ENCODE data around the gene TAOK2. TPM values are rescaled to one million over a fixed set of nuclear protein-coding genes. Genes with fewer than 3 reads are reported as not detected.

TAOK2 gene
- total and polyA plus RNA-seq, 2 of the 13 experiments (the other 11 are each of a cell fraction or from before 2014, with no cell fraction given), result 17.4 to 43.2 TPM

DNA sequence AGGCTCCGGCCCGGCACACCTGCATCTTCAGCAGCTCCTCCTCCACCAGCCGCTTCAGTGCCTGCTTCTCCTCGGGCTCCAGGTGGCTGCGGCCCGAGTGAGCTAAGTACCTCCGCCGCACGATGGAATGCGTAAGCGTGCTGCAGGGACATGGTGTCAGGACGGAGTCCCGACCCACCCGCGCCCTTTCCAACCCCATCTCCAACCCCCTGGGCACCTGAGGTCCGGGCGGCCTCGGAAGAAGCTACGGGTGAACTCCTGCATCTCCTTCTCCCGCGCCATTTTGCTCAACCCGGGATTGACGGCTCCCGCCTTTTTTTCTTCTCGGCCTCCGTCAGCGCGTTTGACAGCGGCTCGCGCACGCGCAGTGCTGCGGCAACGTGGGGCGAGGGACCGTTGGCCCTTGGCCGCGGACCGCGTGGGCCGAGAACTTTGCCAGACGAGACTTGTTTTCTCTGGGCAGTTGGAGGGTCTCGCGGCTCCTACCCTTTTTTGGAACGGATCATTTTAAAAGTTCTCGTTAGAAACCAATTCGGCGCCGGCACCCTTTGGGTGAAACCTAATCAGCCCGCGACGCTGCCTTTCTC, 21.7 kb downstream of the TAOK2 start, which contains the start of gene HIRIP3 (continued):
- TF ChIP-seq, protein P1, sequence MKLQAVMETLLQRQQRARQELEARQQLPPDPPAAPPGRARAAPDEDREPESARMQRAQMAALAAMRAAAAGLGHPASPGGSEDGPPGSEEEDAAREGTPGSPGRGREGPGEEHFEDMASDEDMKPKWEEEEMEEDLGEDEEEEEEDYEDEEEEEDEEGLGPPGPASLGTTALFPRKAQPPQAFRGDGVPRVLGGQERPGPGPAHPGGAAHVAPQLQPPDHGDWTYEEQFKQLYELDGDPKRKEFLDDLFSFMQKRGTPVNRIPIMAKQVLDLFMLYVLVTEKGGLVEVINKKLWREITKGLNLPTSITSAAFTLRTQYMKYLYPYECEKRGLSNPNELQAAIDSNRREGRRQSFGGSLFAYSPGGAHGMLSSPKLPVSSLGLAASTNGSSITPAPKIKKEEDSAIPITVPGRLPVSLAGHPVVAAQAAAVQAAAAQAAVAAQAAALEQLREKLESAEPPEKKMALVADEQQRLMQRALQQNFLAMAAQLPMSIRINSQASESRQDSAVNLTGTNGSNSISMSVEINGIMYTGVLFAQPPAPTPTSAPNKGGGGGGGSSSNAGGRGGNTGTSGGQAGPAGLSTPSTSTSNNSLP (IDR thresholded peaks at IDR 0.05; ENCODE audit: low read depth, low read length), result no peak
- TF ChIP-seq POLR2AphosphoS2 (IDR thresholded peaks at IDR 0.05; ENCODE audit: low read depth, low read length) (peak; percentile 14; the same call in 1 of the 2 replicates), TCF7 (IDR thresholded peaks at IDR 0.05; ENCODE audit: low read depth) (no peak), ZNF781 (CRISPR knock-in tag; IDR thresholded peaks at IDR 0.05; ENCODE audit: borderline replicate concordance, not compliant biosample characterization) (peak; percentile 94), MEIS1 (CRISPR knock-in tag; IDR thresholded peaks at IDR 0.05; ENCODE audit: borderline replicate concordance) (no peak), IKZF1 (IDR thresholded peaks at IDR 0.05) (no peak), SMAD1 (CRISPR knock-in tag; IDR thresholded peaks at IDR 0.05; ENCODE audit: borderline replicate concordance, low read depth) (no peak), ZNF20 (CRISPR knock-in tag; IDR thresholded peaks at IDR 0.05) (no peak), RFX1 (IDR thresholded peaks at IDR 0.05) (no peak), PCBP2 (optimal IDR thresholded peaks at IDR 0.05; ENCODE audit: low read depth, low read length, poor library complexity, severe bottlenecking) (no peak)
- TF ChIP-seq, protein P2, sequence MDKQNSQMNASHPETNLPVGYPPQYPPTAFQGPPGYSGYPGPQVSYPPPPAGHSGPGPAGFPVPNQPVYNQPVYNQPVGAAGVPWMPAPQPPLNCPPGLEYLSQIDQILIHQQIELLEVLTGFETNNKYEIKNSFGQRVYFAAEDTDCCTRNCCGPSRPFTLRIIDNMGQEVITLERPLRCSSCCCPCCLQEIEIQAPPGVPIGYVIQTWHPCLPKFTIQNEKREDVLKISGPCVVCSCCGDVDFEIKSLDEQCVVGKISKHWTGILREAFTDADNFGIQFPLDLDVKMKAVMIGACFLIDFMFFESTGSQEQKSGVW (CRISPR knock-in tag; IDR thresholded peaks at IDR 0.05; ENCODE audit: borderline replicate concordance), result 0 out of 2 replicates have a peak, but pooled peaks have one; percentile 94
- TF ChIP-seq, protein P3, sequence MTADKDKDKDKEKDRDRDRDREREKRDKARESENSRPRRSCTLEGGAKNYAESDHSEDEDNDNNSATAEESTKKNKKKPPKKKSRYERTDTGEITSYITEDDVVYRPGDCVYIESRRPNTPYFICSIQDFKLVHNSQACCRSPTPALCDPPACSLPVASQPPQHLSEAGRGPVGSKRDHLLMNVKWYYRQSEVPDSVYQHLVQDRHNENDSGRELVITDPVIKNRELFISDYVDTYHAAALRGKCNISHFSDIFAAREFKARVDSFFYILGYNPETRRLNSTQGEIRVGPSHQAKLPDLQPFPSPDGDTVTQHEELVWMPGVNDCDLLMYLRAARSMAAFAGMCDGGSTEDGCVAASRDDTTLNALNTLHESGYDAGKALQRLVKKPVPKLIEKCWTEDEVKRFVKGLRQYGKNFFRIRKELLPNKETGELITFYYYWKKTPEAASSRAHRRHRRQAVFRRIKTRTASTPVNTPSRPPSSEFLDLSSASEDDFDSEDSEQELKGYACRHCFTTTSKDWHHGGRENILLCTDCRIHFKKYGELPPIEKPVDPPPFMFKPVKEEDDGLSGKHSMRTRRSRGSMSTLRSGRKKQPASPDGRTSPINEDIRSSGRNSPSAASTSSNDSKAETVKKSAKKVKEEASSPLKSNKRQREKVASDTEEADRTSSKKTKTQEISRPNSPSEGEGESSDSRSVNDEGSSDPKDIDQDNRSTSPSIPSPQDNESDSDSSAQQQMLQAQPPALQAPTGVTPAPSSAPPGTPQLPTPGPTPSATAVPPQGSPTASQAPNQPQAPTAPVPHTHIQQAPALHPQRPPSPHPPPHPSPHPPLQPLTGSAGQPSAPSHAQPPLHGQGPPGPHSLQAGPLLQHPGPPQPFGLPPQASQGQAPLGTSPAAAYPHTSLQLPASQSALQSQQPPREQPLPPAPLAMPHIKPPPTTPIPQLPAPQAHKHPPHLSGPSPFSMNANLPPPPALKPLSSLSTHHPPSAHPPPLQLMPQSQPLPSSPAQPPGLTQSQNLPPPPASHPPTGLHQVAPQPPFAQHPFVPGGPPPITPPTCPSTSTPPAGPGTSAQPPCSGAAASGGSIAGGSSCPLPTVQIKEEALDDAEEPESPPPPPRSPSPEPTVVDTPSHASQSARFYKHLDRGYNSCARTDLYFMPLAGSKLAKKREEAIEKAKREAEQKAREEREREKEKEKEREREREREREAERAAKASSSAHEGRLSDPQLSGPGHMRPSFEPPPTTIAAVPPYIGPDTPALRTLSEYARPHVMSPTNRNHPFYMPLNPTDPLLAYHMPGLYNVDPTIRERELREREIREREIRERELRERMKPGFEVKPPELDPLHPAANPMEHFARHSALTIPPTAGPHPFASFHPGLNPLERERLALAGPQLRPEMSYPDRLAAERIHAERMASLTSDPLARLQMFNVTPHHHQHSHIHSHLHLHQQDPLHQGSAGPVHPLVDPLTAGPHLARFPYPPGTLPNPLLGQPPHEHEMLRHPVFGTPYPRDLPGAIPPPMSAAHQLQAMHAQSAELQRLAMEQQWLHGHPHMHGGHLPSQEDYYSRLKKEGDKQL (CRISPR knock-in tag; IDR thresholded peaks at IDR 0.05; ENCODE audit: low read depth), result no peak
- TF ChIP-seq, protein P4, sequence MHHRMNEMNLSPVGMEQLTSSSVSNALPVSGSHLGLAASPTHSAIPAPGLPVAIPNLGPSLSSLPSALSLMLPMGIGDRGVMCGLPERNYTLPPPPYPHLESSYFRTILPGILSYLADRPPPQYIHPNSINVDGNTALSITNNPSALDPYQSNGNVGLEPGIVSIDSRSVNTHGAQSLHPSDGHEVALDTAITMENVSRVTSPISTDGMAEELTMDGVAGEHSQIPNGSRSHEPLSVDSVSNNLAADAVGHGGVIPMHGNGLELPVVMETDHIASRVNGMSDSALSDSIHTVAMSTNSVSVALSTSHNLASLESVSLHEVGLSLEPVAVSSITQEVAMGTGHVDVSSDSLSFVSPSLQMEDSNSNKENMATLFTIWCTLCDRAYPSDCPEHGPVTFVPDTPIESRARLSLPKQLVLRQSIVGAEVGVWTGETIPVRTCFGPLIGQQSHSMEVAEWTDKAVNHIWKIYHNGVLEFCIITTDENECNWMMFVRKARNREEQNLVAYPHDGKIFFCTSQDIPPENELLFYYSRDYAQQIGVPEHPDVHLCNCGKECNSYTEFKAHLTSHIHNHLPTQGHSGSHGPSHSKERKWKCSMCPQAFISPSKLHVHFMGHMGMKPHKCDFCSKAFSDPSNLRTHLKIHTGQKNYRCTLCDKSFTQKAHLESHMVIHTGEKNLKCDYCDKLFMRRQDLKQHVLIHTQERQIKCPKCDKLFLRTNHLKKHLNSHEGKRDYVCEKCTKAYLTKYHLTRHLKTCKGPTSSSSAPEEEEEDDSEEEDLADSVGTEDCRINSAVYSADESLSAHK (CRISPR knock-in tag; IDR thresholded peaks at IDR 0.05; ENCODE audit: borderline replicate concordance), result no peak
- TF ChIP-seq, protein P5, sequence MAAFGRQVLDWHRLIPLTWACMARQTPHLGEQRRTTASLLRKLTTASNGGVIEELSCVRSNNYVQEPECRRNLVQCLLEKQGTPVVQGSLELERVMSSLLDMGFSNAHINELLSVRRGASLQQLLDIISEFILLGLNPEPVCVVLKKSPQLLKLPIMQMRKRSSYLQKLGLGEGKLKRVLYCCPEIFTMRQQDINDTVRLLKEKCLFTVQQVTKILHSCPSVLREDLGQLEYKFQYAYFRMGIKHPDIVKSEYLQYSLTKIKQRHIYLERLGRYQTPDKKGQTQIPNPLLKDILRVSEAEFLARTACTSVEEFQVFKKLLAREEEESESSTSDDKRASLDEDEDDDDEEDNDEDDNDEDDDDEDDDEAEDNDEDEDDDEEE (CRISPR knock-in tag; IDR thresholded peaks at IDR 0.05), result peak; percentile 76; the same call in 1 of the 2 replicates
- TF ChIP-seq, protein P6, sequence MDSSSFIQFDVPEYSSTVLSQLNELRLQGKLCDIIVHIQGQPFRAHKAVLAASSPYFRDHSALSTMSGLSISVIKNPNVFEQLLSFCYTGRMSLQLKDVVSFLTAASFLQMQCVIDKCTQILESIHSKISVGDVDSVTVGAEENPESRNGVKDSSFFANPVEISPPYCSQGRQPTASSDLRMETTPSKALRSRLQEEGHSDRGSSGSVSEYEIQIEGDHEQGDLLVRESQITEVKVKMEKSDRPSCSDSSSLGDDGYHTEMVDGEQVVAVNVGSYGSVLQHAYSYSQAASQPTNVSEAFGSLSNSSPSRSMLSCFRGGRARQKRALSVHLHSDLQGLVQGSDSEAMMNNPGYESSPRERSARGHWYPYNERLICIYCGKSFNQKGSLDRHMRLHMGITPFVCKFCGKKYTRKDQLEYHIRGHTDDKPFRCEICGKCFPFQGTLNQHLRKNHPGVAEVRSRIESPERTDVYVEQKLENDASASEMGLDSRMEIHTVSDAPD (CRISPR knock-in tag; IDR thresholded peaks at IDR 0.05), result no peak; the same call in 1 of the 2 replicates

Measured in HepG2 (cell line).